ENCODE data around the gene CCDC9B. TPM values are rescaled to one million over a fixed set of nuclear protein-coding genes. Genes with fewer than 3 reads are reported as not detected.

Gene CCDC9B
- total RNA-seq, 1 experiment from 2014 or later: 56.1 TPM

- intact Hi-C loops (cut with micrococcal nuclease): no loop called here
- BruUV-seq (replicated peaks): no TSS peak
- H3K4me1 ChIP-seq (ENCODE audit: insufficient read depth, low read length): no peaks in the 10 kb centered on the region
- H4K20me1 ChIP-seq (ENCODE audit: low read length): no peaks in the 10 kb centered on the region
- ATAC-seq (no peak), DNase-seq (no peak)
- H3K36me3 ChIP-seq (ENCODE audit: low read depth, low read length): no peaks in the 10 kb centered on the region
- no peaks in the 10 kb centered on the region for H3K79me2 ChIP-seq (ENCODE audit: low read length)
- no peak overlapping the region for H2AFZ ChIP-seq (ENCODE audit: low read length)
- H3F3A ChIP-seq (ENCODE audit: low read length, unreplicated experiment): no peaks in the 10 kb centered on the region
- TF ChIP-seq CTCF (conservative IDR thresholded peaks at IDR 0.05; ENCODE audit: low read depth, low read length) (no peak), EZH2phosphoT487 (IDR thresholded peaks at IDR 0.05; ENCODE audit: borderline replicate concordance, low read length) (no peak), EZH2 (IDR thresholded peaks at IDR 0.05; ENCODE audit: low read length, unreplicated experiment) (no peak)
- no peak overlapping the region for H3K4me2 ChIP-seq (ENCODE audit: low read length)
- H3K27me3 ChIP-seq (ENCODE audit: low read length): no peaks in the 10 kb centered on the region
- no peak overlapping the region for H3K9ac ChIP-seq (ENCODE audit: low read length)
- ChIA-PET CTCF (no interaction called here), POLR2A (ENCODE audit: unreplicated experiment) (no interaction called here)
- H3K4me3 ChIP-seq (ENCODE audit: low read length): no peak overlapping the region
- no peak overlapping the region for H3K27ac ChIP-seq (ENCODE audit: low read length)
- H3K9me3 ChIP-seq (ENCODE audit: low read length): no peaks in the 10 kb centered on the region
- no peaks in the 10 kb centered on the region for H3K9me2 ChIP-seq (replicated peaks; ENCODE audit: low read length)
Measured at GRCh38 chr15:40297356-40297755, 43.4 kb downstream of the CCDC9B start.

- H3K4me3 ChIP-seq (ENCODE audit: low read length): no peak overlapping the region
- H3K9me2 ChIP-seq (replicated peaks; ENCODE audit: low read length): no peaks in the 10 kb centered on the region
- no peaks in the 10 kb centered on the region for H3F3A ChIP-seq (ENCODE audit: low read length, unreplicated experiment)
- no peaks in the 10 kb centered on the region for H3K36me3 ChIP-seq (ENCODE audit: low read depth, low read length)
- H4K20me1 ChIP-seq (ENCODE audit: low read length): no peaks in the 10 kb centered on the region
- DNase-seq (no peak), ATAC-seq (no peak)
- no peak overlapping the region for H3K27ac ChIP-seq (ENCODE audit: low read length)
- CTCF ChIA-PET: no interaction called here
- H3K4me2 ChIP-seq (ENCODE audit: low read length): no peak overlapping the region
- H3K79me2 ChIP-seq (ENCODE audit: low read length): no peaks in the 10 kb centered on the region
- H3K27me3 ChIP-seq (ENCODE audit: low read length): no peaks in the 10 kb centered on the region
- no peaks in the 10 kb centered on the region for H3K9me3 ChIP-seq (ENCODE audit: low read length)
- BruUV-seq (replicated peaks): no TSS peak
- H2AFZ ChIP-seq (ENCODE audit: low read length): no peak overlapping the region
- no peak for TF ChIP-seq EZH2 (IDR thresholded peaks at IDR 0.05; ENCODE audit: low read length, unreplicated experiment)
- no peak for TF ChIP-seq CTCF (conservative IDR thresholded peaks at IDR 0.05; ENCODE audit: low read depth, low read length)
- TF ChIP-seq EZH2phosphoT487 (IDR thresholded peaks at IDR 0.05; ENCODE audit: borderline replicate concordance, low read length): no peak
- POLR2A ChIA-PET (ENCODE audit: unreplicated experiment): no interaction called here
- no peaks in the 10 kb centered on the region for H3K4me1 ChIP-seq (ENCODE audit: insufficient read depth, low read length)
- H3K9ac ChIP-seq (ENCODE audit: low read length): no peak overlapping the region
- intact Hi-C loops (cut with micrococcal nuclease): no loop called here
Measured at GRCh38 chr15:40296561-40297230, 44.0 kb downstream of the CCDC9B start.

- Histone ChIP-seq H3F3A (ENCODE audit: low read length, unreplicated experiment) (no peaks in the 10 kb centered on the region), H2AFZ (ENCODE audit: low read length) (no peak overlapping the region), H3K4me3 (ENCODE audit: low read length) (no peak overlapping the region), H3K9me2 (replicated peaks; ENCODE audit: low read length) (no peaks in the 10 kb centered on the region), H3K4me2 (ENCODE audit: low read length) (no peak overlapping the region), H3K79me2 (ENCODE audit: low read length) (no peaks in the 10 kb centered on the region), H4K20me1 (ENCODE audit: low read length) (no peaks in the 10 kb centered on the region), H3K4me1 (ENCODE audit: insufficient read depth, low read length) (no peaks in the 10 kb centered on the region; the same call in 1 of the 2 replicates), H3K27ac (ENCODE audit: low read length) (no peak overlapping the region), H3K27me3 (ENCODE audit: low read length) (no peaks in the 10 kb centered on the region), H3K9me3 (ENCODE audit: low read length) (no peaks in the 10 kb centered on the region), H3K9ac (ENCODE audit: low read length) (no peak overlapping the region), H3K36me3 (ENCODE audit: low read depth, low read length) (no peaks in the 10 kb centered on the region)
- ATAC-seq (no peak), DNase-seq (no peak)
- ChIA-PET CTCF (no interaction called here), POLR2A (ENCODE audit: unreplicated experiment) (no interaction called here)
- intact Hi-C loops (cut with micrococcal nuclease): no loop called here
- TF ChIP-seq EZH2 (IDR thresholded peaks at IDR 0.05; ENCODE audit: low read length, unreplicated experiment) (no peak), EZH2phosphoT487 (IDR thresholded peaks at IDR 0.05; ENCODE audit: borderline replicate concordance, low read length) (no peak), CTCF (conservative IDR thresholded peaks at IDR 0.05; ENCODE audit: low read depth, low read length) (no peak)
- no TSS peak for BruUV-seq (replicated peaks)
Measured at GRCh38 chr15:40295877-40296560, 44.7 kb downstream of the CCDC9B start.
